H1 (cell line): ENCODE measurements around the gene NEDD4. TPM values are rescaled to one million over a fixed set of nuclear protein-coding genes. Genes with fewer than 3 reads are reported as not detected.

Source experiments
- BACH1 ChIP-seq: IDR thresholded peaks from 2 replicates; pipeline ENCODE4 v1.6.1; 2012; ENCODE audit warnings: low read length, improper control_type of control experiment
- GABPA ChIP-seq: IDR thresholded peaks from 2 replicates; pipeline ENCODE4 v1.6.1; 2011; ENCODE audit warnings: mild to moderate bottlenecking, low read length, moderate library complexity, borderline replicate concordance; ENCODE audit not compliant: insufficient read depth
- SUZ12 ChIP-seq: fragments of 200-600 bp; sonication (generic); IDR thresholded peaks from 2 replicates; pipeline ENCODE4 v1.6.1; 2012; ENCODE audit warnings: mild to moderate bottlenecking, inconsistent platforms, low read length, moderate library complexity, mixed read lengths
- polyA plus RNA-seq, 7 experiments: library from polyadenylated mRNA; depleted of rRNA in 3 of 7; stranded (reverse) in 5 of 7; unstranded in 2 of 7; fragments of >200 nt in 5 of 7; fragments of 200-250 nt in 2 of 7; gene quantifications; 1 replicate in 5 of 7; 2 replicates in 1 of 7; 4 replicates in 1 of 7; pipeline versions ENCODE4 v1.2.1 to v1.2.3, GENCODE V29; 2011 to 2013; ENCODE audit warnings: missing spikeins in 2 of 7, mixed read lengths in 2 of 7
- total RNA-seq: library from RNA; stranded (reverse); fragmentation: NEBNext Ultra II Directional; extraction: Animal tissue kit (Norgen Biotek cat#: 25700); gene quantifications from 2 replicates; pipeline ENCODE4 v1.2.1, GENCODE V29; 2021
- TF ChIP-seq, protein P1 (sequence below): fragments of 300-600 bp; sonication (generic); IDR thresholded peaks from 2 replicates; pipeline ENCODE4 v1.7.1; 2012; ENCODE audit warnings: low read length, moderate library complexity, mild to moderate bottlenecking, inconsistent platforms; ENCODE audit not compliant: insufficient replicate concordance

Gene NEDD4
- total and polyA plus RNA-seq, 2 of the 8 experiments (the other 6 are each of a cell fraction or from before 2014, with no cell fraction given), result 0.95 to 3.9 TPM

DNA sequence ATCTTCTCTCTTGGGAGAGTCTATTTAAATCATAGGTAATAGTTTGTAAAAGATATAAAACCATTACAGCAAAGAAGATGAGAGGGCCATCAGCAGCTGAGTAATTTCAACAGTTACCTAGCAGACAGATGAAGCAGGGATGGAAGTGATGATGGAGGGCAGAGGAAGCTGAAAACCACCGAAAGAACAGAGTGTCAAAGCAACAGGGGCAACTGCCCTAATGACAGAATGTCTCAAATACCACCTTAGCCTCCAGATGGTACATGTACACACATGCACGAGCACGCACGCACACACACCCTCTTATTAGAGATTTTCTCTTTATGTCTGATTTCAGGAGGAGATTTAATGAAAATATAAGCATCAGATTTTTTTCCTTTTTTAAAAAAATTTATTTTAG lies 64.5 kb downstream of the NEDD4 start (continued):
- TF ChIP-seq, protein P1, sequence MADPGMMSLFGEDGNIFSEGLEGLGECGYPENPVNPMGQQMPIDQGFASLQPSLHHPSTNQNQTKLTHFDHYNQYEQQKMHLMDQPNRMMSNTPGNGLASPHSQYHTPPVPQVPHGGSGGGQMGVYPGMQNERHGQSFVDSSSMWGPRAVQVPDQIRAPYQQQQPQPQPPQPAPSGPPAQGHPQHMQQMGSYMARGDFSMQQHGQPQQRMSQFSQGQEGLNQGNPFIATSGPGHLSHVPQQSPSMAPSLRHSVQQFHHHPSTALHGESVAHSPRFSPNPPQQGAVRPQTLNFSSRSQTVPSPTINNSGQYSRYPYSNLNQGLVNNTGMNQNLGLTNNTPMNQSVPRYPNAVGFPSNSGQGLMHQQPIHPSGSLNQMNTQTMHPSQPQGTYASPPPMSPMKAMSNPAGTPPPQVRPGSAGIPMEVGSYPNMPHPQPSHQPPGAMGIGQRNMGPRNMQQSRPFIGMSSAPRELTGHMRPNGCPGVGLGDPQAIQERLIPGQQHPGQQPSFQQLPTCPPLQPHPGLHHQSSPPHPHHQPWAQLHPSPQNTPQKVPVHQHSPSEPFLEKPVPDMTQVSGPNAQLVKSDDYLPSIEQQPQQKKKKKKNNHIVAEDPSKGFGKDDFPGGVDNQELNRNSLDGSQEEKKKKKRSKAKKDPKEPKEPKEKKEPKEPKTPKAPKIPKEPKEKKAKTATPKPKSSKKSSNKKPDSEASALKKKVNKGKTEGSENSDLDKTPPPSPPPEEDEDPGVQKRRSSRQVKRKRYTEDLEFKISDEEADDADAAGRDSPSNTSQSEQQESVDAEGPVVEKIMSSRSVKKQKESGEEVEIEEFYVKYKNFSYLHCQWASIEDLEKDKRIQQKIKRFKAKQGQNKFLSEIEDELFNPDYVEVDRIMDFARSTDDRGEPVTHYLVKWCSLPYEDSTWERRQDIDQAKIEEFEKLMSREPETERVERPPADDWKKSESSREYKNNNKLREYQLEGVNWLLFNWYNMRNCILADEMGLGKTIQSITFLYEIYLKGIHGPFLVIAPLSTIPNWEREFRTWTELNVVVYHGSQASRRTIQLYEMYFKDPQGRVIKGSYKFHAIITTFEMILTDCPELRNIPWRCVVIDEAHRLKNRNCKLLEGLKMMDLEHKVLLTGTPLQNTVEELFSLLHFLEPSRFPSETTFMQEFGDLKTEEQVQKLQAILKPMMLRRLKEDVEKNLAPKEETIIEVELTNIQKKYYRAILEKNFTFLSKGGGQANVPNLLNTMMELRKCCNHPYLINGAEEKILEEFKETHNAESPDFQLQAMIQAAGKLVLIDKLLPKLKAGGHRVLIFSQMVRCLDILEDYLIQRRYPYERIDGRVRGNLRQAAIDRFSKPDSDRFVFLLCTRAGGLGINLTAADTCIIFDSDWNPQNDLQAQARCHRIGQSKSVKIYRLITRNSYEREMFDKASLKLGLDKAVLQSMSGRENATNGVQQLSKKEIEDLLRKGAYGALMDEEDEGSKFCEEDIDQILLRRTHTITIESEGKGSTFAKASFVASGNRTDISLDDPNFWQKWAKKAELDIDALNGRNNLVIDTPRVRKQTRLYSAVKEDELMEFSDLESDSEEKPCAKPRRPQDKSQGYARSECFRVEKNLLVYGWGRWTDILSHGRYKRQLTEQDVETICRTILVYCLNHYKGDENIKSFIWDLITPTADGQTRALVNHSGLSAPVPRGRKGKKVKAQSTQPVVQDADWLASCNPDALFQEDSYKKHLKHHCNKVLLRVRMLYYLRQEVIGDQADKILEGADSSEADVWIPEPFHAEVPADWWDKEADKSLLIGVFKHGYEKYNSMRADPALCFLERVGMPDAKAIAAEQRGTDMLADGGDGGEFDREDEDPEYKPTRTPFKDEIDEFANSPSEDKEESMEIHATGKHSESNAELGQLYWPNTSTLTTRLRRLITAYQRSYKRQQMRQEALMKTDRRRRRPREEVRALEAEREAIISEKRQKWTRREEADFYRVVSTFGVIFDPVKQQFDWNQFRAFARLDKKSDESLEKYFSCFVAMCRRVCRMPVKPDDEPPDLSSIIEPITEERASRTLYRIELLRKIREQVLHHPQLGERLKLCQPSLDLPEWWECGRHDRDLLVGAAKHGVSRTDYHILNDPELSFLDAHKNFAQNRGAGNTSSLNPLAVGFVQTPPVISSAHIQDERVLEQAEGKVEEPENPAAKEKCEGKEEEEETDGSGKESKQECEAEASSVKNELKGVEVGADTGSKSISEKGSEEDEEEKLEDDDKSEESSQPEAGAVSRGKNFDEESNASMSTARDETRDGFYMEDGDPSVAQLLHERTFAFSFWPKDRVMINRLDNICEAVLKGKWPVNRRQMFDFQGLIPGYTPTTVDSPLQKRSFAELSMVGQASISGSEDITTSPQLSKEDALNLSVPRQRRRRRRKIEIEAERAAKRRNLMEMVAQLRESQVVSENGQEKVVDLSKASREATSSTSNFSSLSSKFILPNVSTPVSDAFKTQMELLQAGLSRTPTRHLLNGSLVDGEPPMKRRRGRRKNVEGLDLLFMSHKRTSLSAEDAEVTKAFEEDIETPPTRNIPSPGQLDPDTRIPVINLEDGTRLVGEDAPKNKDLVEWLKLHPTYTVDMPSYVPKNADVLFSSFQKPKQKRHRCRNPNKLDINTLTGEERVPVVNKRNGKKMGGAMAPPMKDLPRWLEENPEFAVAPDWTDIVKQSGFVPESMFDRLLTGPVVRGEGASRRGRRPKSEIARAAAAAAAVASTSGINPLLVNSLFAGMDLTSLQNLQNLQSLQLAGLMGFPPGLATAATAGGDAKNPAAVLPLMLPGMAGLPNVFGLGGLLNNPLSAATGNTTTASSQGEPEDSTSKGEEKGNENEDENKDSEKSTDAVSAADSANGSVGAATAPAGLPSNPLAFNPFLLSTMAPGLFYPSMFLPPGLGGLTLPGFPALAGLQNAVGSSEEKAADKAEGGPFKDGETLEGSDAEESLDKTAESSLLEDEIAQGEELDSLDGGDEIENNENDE, result no peak
- TF ChIP-seq BACH1 (no peak), SUZ12 (no peak), GABPA (no peak)
